ENCODE results near the gene DLL4.

The DLL4 gene

GRCh38 chr15:40928821-40929659, at the start of gene DLL4:
DLL4 (plus strand) TSS chr15:40929340; CDS start chr15:40929669, 329 bp downstream.
- peak in 1 of 3 donors; percentile 62 for DNase-seq

- DNase-seq: no peak
These were observed 49.5 kb upstream of the DLL4 start for GRCh38 chr15:40879609-40880008.

GRCh38 chr15:40881351-40881750, 47.8 kb upstream of the DLL4 start:
- no peak for DNase-seq

GRCh38 chr15:40886586-40886985, 42.6 kb upstream of the DLL4 start:
- DNase-seq: no peak

GRCh38 chr15:40889112-40889511, 40.0 kb upstream of the DLL4 start:
- DNase-seq: no peak

- no peak for DNase-seq
These were observed 38.0 kb upstream of the DLL4 start for GRCh38 chr15:40891138-40891537.

- peak; percentile 66 to 69 (median 67) for DNase-seq
These were observed 37.2 kb upstream of the DLL4 start for GRCh38 chr15:40891810-40892446.

GRCh38 chr15:40892447-40893012, 36.6 kb upstream of the DLL4 start:
- no peak for DNase-seq

- peak; percentile 39 to 41 (median 41) for DNase-seq
These were observed 36.0 kb upstream of the DLL4 start for GRCh38 chr15:40893019-40893670.

GRCh38 chr15:40893733-40894680, 35.1 kb upstream of the DLL4 start, which contains the start of gene VPS18:
VPS18 (plus strand) TSS chr15:40894450; CDS start chr15:40894769, 319 bp downstream.
- peak; percentile 99 for DNase-seq

- peak; percentile 86 to 88 (median 88) for DNase-seq
These were observed 34.3 kb upstream of the DLL4 start for GRCh38 chr15:40894681-40895448.

GRCh38 chr15:40899536-40900207, 29.5 kb upstream of the DLL4 start:
- DNase-seq: no peak

GRCh38 chr15:40900256-40901052, 28.7 kb upstream of the DLL4 start:
- no peak for DNase-seq

- no peak for DNase-seq
These were observed 28.1 kb upstream of the DLL4 start for GRCh38 chr15:40901053-40901443.

GRCh38 chr15:40902605-40903561, 26.3 kb upstream of the DLL4 start:
- peak; percentile 66 to 73 (median 72) for DNase-seq

GRCh38 chr15:40904552-40905201, 24.5 kb upstream of the DLL4 start:
- no peak for DNase-seq

GRCh38 chr15:40906091-40906990, 22.8 kb upstream of the DLL4 start:
- DNase-seq: peak; percentile 65 to 83 (median 66)

Measured in suppressor macrophage treated with lipopolysaccharide for 1 hour (primary cell).